HG03432 (cell line): ENCODE results near the gene ITPK1.
"Not testable (repeated sequence)": the region's sequence is repeated elsewhere in the genome, so short reads cannot be mapped to it uniquely, and the experiment has no call there.

Source experiments
- ATAC-seq: cut with Tn5 transposase; IDR thresholded peaks from one replicate; pipeline ENCODE4 v1.9.1; 2021; ENCODE audit warnings: mild to moderate bottlenecking, moderate library complexity; ENCODE audit not compliant: unreplicated experiment

Gene ITPK1

GRCh38 chr14:93115821-93116675, at the start of gene ITPK1:
TSS of gene ITPK1 (minus strand) at chr14:93115925. CDS start at chr14:93115163, 762 bp downstream.
- ATAC-seq, result peak; percentile 64

GRCh38 chr14:93163564-93163963, 47.8 kb upstream of the ITPK1 start:
- ATAC-seq, result no peak

GRCh38 chr14:93161411-93161940, 45.8 kb upstream of the ITPK1 start:
- no peak for ATAC-seq

GRCh38 chr14:93160353-93160801, 44.7 kb upstream of the ITPK1 start:
- ATAC-seq, result no peak

- ATAC-seq, result not testable (repeated sequence)
Measured at GRCh38 chr14:93159625-93160352, 44.1 kb upstream of the ITPK1 start.

GRCh38 chr14:93158349-93158748, 42.6 kb upstream of the ITPK1 start:
- ATAC-seq, result not testable (repeated sequence)

GRCh38 chr14:93156693-93157369, 41.1 kb upstream of the ITPK1 start:
- no peak for ATAC-seq

GRCh38 chr14:93155667-93156066, 39.9 kb upstream of the ITPK1 start:
- ATAC-seq, result no peak

GRCh38 chr14:93153121-93153520, 37.4 kb upstream of the ITPK1 start:
- no peak for ATAC-seq

GRCh38 chr14:93150227-93151208, 34.8 kb upstream of the ITPK1 start:
- ATAC-seq, result no peak

GRCh38 chr14:93148979-93149378, 33.3 kb upstream of the ITPK1 start:
- no peak for ATAC-seq

- ATAC-seq, result no peak
Measured at GRCh38 chr14:93146119-93146518, 30.4 kb upstream of the ITPK1 start.

GRCh38 chr14:93142854-93143652, 27.3 kb upstream of the ITPK1 start:
- no peak for ATAC-seq

- ATAC-seq, result no peak
Measured at GRCh38 chr14:93137864-93138263, 22.1 kb upstream of the ITPK1 start.

GRCh38 chr14:93136508-93136907, 20.8 kb upstream of the ITPK1 start:
- ATAC-seq, result not testable (repeated sequence)

- ATAC-seq, result no peak
Measured at GRCh38 chr14:93136009-93136408, 20.3 kb upstream of the ITPK1 start.

- ATAC-seq, result no peak
Measured at GRCh38 chr14:93135399-93135798, 19.7 kb upstream of the ITPK1 start.

GRCh38 chr14:93133464-93133863, 17.7 kb upstream of the ITPK1 start:
- no peak for ATAC-seq

GRCh38 chr14:93132472-93133065, 16.8 kb upstream of the ITPK1 start:
- no peak for ATAC-seq
